Neural cell (in vitro differentiated cells): ENCODE results near the gene CNTNAP5.

ENCODE experiments used
- EP300 ChIP-seq: fragments of 450-650 bp; conservative IDR thresholded peaks from 2 replicates; pipeline ENCODE4 v1.6.1; 2014; ENCODE audit warnings: antibody characterized with exemption, mild to moderate bottlenecking, moderate library complexity; ENCODE audit not compliant: poor library complexity, severe bottlenecking
- EZH2 ChIP-seq: fragments of 200-600, 300-800 bp; shearing (Covaris generic), sonication (generic); IDR thresholded peaks from 2 replicates; pipeline ENCODE4 v1.6.1; 2014; ENCODE audit warnings: antibody characterized with exemption, low read length, borderline replicate concordance, mild to moderate bottlenecking; ENCODE audit not compliant: insufficient read depth, poor library complexity, severe bottlenecking
- MXI1 ChIP-seq: fragments of 450-650 bp; conservative IDR thresholded peaks from 2 replicates; pipeline ENCODE4 v1.6.1; 2014; ENCODE audit warnings: antibody characterized with exemption, mild to moderate bottlenecking; ENCODE audit not compliant: poor library complexity, severe bottlenecking
- POLR2AphosphoS5 ChIP-seq: IDR thresholded peaks from 2 replicates; pipeline ENCODE4 v1.6.1; 2012
- RAD21 ChIP-seq: fragments of 450-650 bp; conservative IDR thresholded peaks from 2 replicates; pipeline ENCODE4 v1.6.1; 2014; ENCODE audit warnings: antibody characterized with exemption, mild to moderate bottlenecking, moderate library complexity
- SMC3 ChIP-seq: fragments of 450-650 bp; conservative IDR thresholded peaks from 2 replicates; pipeline ENCODE4 v1.6.1; 2014; ENCODE audit warnings: antibody characterized with exemption, mild to moderate bottlenecking, moderate library complexity; ENCODE audit not compliant: poor library complexity
- TAF1 ChIP-seq: IDR thresholded peaks from 2 replicates; pipeline ENCODE4 v1.6.1; 2012; ENCODE audit warnings: low read depth
- TF ChIP-seq, protein P1 (sequence below): fragments of 450-650 bp; IDR thresholded peaks from 2 replicates; pipeline ENCODE4 v1.5.1; 2014; ENCODE audit warnings: antibody characterized with exemption, mild to moderate bottlenecking, moderate library complexity; ENCODE audit not compliant: poor library complexity, severe bottlenecking
- TF ChIP-seq, protein P2 (sequence below): IDR thresholded peaks from 2 replicates; pipeline ENCODE4 v1.6.1; 2012; ENCODE audit warnings: borderline replicate concordance

- TF ChIP-seq, protein P1, sequence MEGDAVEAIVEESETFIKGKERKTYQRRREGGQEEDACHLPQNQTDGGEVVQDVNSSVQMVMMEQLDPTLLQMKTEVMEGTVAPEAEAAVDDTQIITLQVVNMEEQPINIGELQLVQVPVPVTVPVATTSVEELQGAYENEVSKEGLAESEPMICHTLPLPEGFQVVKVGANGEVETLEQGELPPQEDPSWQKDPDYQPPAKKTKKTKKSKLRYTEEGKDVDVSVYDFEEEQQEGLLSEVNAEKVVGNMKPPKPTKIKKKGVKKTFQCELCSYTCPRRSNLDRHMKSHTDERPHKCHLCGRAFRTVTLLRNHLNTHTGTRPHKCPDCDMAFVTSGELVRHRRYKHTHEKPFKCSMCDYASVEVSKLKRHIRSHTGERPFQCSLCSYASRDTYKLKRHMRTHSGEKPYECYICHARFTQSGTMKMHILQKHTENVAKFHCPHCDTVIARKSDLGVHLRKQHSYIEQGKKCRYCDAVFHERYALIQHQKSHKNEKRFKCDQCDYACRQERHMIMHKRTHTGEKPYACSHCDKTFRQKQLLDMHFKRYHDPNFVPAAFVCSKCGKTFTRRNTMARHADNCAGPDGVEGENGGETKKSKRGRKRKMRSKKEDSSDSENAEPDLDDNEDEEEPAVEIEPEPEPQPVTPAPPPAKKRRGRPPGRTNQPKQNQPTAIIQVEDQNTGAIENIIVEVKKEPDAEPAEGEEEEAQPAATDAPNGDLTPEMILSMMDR = no peak
- TF ChIP-seq EZH2 = no peak
- no peak for TF ChIP-seq POLR2AphosphoS5
- no peak for TF ChIP-seq TAF1
- TF ChIP-seq MXI1 = no peak
- TF ChIP-seq EP300 = no peak
- no peak for TF ChIP-seq RAD21
- no peak for TF ChIP-seq SMC3
- TF ChIP-seq, protein P2, sequence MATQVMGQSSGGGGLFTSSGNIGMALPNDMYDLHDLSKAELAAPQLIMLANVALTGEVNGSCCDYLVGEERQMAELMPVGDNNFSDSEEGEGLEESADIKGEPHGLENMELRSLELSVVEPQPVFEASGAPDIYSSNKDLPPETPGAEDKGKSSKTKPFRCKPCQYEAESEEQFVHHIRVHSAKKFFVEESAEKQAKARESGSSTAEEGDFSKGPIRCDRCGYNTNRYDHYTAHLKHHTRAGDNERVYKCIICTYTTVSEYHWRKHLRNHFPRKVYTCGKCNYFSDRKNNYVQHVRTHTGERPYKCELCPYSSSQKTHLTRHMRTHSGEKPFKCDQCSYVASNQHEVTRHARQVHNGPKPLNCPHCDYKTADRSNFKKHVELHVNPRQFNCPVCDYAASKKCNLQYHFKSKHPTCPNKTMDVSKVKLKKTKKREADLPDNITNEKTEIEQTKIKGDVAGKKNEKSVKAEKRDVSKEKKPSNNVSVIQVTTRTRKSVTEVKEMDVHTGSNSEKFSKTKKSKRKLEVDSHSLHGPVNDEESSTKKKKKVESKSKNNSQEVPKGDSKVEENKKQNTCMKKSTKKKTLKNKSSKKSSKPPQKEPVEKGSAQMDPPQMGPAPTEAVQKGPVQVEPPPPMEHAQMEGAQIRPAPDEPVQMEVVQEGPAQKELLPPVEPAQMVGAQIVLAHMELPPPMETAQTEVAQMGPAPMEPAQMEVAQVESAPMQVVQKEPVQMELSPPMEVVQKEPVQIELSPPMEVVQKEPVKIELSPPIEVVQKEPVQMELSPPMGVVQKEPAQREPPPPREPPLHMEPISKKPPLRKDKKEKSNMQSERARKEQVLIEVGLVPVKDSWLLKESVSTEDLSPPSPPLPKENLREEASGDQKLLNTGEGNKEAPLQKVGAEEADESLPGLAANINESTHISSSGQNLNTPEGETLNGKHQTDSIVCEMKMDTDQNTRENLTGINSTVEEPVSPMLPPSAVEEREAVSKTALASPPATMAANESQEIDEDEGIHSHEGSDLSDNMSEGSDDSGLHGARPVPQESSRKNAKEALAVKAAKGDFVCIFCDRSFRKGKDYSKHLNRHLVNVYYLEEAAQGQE = no peak
These were observed 633.3 kb downstream of the CNTNAP5 start for GRCh38 chr2:124658373-124658772.
